Measurements from ENCODE around the gene RAB44.
"Not testable (repeated sequence)": the region's sequence is repeated elsewhere in the genome, so short reads cannot be mapped to it uniquely, and the experiment has no call there.

RAB44 gene, protein sequence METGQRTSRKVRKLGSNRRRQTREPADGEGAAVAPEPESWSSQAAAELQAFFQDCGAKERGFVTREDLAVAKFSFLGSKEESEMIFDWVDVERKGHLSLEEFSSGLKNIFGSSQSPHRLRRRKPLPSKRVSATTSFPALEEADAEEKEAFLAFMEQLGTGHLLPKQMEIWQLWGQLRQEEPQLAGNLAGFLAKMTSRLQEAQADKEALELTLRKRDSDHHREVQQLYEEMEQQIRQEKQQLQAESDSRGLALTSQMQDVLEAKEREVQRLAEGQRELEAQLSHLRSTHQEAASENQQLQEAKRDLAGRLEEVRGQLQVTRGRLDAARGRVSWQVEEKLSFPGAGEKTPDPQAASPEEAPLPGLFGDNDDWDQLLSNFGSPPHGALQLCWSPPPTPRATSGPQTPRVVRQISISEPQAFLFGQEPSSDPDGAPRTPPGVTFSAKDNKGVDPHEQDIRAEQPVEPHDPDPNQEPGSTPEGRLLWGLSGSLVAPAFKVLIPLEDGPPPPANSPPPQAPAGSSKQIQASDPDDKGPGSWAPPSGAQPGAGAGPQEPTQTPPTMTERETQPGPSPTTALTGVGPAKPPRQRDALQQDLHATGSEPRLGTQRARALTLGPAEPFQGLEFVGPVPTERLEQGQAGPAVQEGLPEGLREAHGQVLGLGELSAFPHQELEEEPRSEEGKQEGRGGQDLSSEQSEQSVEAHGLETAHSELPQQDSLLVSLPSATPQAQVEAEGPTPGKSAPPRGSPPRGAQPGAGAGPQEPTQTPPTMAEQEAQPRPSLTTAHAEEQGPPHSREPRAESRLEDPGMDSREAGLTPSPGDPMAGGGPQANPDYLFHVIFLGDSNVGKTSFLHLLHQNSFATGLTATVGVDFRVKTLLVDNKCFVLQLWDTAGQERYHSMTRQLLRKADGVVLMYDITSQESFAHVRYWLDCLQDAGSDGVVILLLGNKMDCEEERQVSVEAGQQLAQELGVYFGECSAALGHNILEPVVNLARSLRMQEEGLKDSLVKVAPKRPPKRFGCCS
- 0.09 to 0.36 reads per million in 2 experiments for total RNA-seq

DNA sequence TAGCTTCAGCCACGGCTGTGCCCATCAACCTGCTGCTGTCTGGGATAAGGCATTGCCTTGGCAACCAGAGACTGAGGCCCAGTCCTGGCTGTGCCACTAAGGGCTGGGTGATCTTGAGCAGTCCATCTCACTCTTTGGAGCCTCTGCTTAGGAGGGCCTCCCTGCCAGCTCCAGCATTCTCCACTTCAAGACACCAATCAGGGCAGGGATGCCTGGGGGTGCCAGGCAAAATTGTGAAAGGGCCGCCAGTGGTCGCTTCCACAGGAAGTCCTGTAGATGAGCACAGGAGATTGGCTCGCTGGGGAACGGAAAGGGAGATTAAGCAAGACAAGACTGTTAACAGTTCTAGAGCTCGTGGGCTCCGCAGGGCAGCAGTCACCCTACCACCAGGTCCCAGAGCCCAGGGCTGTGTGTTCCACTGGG is at the start of gene RAB44:
Gene RAB44, plus strand, starts transcription at position 346 of the 423 bp plus-strand sequence. CDS start 6,410 bp downstream, outside the sequence.
- DNase-seq (ENCODE audit: low read depth): no peak

DNA sequence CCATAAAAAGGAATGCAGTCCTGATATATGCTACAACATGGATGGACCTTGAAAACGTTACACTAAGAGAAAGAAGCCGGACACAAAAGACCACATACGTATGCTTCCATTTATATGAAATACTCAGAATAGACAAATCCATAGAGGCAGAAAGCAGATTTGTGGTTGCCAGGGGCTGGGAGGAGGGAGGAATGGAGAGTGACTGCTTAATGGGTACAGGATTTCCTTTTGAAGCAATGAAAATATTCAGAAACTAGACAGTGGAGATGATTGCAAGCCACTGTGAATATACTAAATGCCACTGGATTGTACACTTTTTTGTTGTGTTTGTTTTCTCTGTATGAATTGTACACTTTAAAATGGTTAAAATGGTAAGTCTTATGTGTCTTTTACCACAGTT is 48.5 kb upstream of the RAB44 start:
- no peak for DNase-seq (ENCODE audit: low read depth)

DNA sequence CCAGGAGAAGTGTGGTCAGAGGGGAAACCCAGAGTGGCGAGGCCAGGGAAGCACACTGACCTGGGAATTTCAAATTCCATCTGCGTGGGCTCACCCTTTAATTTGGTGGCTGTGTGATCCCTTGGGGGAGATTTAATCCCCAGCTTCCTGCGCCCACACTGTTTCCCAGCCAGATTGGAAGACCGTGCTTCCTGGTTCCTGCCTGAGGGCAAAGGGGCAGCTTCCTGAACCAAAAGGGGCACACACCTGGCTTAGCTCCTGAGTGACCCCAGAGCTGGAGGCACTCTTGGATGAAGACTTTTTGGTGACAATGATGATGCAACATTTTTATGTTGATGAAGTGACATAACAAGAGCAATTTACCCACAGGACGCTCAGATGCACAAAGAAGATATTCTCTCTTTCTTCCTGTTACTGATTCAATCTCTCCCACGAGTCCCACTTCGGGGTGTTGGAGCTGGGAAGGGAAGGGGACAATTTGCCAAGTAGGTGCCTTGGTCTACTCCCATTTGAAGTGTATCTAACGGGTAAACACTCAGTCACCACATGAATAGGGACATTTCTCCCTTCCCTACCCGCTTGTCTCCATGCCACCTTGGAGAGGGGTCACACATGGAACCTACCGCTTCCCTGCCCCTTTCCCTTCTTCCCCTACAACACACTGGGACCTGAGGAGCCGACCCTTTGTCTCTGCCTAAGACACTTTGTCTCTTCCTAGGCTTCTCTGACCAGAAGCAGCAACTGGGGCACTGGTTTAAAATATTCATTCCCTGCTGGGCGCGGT is 47.7 kb upstream of the RAB44 start:
- DNase-seq (ENCODE audit: low read depth): no peak

DNA sequence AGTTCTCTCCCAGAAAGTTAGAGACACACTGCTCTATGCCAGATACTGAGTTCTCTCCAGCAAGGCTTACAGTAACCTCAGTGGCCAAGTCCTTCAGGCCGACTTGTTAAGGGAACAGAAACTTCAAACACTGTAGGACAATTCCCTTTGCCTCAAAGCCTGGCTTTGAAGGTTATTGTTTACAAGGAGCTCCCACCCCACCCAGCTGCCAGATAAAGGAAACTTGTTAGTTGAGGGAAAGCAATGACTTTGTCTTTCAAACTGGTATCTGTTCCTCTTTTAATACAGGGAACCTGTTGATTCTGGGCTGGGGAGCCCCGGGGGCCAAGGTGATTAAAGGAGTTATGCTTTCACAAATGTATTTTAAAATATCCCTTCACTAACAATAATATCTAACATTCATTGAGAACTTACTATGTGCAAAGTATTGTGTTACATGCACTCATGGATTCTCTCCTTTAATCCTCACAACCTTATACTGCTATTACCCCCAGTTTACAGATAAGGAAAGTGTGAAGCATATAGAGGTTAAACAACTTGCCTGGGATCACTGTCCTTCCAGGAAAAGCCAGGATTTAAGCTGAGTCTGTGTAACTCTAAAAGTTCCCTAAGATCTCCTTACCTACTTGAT is 46.7 kb upstream of the RAB44 start:
- DNase-seq (ENCODE audit: low read depth): no peak

DNA sequence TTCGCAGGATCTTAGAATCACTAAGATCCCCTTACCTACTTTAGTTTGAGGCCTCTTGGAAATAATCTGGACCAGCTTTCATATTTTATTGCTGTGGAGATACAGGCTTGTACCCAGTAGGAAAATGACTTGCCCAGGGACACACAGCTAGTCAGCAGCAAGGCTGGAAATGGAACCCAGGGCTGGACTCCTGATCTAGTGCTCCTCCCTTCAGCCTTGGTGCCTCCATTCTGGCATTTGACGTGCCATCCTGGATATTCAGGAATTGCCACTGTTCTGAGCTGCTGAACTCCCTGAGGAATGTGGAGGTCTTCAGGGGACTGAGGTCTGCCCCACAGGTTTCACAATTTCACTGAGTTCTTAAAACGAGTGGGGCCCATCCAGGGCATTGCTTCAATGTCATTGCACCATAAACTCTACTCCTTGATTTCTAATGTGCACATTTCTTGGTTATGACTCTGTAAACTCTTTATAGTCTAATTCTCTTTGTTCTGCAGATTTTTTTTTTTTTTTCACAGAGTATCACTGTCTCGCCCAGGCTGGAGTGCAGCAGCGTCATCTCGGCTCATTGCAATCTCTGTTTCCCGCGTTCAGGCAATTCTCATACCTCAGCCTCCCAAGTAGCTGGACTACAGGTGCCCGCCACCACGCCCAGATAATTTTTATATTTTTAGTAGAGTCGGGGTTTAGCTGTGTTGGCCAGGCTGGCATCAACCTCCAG is 45.8 kb upstream of the RAB44 start:
- DNase-seq (ENCODE audit: low read depth): no peak

DNA sequence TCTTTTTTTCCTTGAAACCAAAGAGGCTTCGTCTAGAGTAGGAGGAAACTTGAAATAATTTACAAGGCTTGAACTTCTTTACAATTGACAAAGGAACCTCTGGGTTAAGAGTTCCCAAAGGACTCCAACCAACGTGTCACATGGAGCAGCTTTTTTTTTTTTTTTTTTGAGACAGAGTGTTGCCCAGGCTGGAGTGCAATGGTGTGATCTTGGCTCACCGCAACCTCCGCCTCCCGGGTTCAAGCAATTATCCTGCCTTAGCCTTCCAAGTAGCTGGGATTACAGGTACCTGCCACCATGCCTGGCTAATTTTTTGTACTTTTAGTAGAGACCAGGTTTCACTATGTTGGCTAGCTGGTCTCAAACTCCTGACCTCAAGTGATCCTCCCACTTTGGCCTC is 43.2 kb upstream of the RAB44 start:
- DNase-seq (ENCODE audit: low read depth): not testable (repeated sequence)

DNA sequence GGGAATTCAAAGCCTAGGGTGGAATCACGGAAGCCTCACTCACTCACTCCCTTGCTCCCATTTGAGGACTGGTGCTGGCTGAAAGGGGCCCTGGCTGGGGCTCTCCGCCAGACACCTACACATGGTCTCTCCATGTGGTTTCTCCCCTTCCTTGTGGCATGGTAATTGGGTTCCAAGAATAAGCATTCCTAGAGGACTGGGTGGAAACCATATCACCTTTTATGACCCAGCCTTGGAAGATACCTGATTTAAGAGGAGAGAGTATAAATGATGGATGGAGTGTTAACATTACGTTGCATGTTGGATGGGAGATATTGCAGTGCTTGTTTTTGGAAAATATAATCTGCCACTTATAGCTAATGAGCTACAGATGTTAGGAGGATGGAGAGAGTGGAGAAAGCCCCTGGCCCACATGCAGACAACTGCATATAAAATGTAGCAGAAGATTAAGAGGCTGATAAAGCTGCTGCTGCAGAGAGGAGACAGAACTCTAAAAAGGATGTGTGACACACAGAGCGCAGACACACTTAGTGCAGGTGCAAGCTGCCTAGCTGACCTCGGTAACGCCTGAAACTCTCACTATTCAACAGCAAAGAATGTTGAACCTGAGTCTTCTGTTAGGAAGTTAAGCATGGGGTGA is 42.4 kb upstream of the RAB44 start:
- no peak for DNase-seq (ENCODE audit: low read depth)

DNA sequence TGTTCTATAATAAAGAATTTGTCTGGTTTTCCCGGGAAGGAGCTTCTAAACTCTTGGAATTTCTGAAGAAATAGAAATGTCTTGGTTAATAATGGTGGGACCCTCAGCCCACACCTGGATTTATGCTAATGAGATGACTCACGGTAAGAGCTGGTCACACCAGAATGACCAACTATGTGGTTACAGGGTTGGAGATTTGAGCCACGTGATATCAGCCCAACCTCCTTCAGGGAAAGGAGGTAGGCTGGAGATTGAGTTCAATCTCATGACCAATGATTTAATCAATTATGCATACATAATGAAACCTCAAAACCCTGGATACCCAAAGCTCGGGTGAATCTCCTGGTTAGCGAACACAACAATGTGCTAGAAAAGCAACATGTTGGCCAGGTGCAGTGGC is 41.2 kb upstream of the RAB44 start:
- DNase-seq (ENCODE audit: low read depth): no peak

DNA sequence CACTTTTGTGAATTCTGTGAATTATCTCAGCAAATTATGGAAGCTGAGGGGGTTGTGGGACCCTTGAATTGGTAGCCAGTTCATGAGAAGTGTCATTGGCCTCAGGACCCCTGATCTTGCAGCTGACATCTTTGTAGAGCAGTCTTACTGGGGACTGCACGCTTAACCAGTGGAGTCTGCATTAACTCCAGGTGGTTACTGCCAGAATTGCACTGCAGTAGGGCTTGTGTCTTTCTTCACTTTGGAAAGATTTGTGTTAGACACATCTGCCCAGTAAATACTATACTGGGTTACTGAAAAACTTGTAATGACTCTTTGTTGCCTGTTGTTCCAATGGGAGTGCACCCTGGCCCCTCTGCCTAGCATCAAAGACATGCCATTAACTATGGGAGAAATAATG is 40.4 kb upstream of the RAB44 start:
- no peak for DNase-seq (ENCODE audit: low read depth)

DNA sequence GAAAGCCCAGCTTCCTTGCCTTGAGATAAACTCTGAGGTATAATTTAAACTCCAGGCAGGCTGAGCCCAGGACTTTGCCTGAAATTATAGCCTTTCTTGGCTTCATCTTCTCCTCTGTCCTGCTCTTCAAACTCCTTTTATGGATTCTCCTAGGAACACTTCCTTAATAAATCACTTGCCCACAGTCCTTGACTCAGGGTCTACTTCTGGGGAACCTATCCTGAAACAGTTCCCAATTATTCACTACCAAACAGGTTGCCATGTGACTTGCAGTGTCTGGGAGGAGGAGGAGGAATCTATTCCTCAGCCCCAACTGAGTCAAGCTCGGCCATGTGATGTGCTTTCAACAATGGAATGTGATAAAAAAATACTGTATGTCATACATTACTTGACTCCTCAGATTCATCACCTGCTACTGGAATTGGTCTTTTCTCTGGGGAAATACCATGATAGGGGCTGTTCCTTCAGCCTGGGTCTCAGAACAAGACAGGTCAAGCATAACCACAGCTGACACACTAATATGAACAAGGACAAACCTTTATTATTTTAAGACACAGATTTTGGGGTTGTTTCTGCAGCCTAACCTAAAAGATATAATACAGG is 39.6 kb upstream of the RAB44 start:
- no peak for DNase-seq (ENCODE audit: low read depth)

DNA sequence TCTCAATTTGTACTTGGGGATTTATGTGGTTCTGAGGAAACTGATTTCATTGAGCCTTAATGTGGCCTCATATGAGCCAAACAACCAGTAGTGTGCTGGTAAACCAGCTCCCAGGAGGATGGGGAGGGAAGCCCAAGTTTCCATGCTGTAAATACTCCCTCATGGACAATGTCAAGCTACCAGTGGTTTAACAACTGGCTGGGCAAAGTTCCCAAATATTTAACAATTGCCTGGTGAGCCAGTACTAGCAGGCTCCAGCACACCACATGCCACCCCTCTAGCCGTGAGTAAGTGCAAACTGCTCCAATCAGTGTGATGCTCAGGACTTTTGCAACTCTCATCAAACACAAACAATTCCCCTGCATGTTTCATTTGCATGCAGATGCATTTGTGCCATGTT is 38.4 kb upstream of the RAB44 start:
- no peak for DNase-seq (ENCODE audit: low read depth)

DNA sequence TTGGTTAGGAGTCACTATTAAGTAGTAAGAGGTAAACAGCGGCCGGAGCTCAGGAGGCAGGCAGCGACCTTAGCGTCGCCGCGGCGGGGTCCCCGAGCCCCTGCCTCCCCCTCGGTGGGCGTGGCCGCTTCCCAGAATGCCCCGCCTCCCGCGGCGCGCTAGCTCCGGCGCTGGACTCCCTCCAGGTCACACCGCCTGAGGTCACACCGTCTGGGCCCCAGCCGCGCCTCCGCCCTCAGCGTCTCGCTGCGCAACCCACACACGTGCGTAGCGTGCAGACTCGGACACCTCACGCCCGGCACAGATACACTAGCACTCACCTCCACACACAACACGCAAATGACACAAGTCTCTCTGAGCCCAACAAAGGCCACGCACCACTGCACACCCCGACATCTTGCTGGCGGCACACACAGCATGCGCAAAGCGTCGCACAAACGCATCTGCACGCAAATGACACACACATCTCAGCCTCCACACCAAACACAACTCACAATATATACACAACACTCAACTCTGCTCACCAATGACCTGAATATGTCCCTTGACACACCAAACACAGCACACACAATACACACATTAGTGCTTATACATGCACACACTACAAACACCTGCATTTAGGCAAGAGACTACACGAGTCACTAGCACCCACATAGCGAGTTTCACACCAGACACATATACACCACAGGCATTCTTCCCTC is 36.7 kb upstream of the RAB44 start:
- no peak for DNase-seq (ENCODE audit: low read depth)

DNA sequence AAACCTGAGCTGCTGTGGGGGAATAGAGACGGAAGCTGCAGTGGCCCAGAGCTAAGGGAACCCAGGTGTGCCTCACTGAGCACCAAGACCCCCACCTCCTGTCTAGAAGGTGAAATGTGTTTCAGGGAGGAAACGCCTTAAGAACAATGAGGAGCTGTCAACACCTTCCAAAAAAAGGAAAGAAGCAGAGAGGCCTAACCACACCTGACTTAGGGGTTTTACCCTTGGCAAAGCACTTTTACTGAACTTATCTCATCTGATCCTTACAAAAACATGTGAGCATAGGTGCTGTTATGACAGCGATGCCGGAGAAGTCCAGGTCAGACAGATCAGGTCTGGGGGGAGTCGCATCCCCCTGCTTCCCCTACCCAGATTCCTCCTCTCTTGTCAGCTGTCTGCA is 35.2 kb upstream of the RAB44 start:
- DNase-seq (ENCODE audit: low read depth): no peak

DNA sequence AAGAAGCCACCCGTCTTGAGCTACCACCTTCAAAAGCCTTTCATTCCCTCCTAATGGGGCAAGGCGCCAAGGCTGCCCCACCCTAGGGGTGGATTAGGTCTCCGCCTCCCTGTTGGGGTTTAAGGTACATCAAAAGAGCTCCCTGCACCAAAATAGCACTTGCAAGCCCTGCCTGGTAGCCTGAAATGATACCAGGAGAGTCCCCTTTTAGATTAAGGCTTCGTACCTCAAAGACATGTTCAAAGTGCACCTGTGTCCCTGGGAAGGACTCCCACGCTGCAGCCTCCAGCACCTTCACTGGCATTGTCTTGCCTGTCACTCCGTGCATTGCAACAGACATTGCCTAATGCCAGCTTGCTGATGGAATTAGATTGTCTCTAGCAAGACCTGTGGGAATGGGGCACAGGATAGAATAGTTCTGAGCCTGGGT is 34.8 kb upstream of the RAB44 start:
- DNase-seq (ENCODE audit: low read depth): no peak

DNA sequence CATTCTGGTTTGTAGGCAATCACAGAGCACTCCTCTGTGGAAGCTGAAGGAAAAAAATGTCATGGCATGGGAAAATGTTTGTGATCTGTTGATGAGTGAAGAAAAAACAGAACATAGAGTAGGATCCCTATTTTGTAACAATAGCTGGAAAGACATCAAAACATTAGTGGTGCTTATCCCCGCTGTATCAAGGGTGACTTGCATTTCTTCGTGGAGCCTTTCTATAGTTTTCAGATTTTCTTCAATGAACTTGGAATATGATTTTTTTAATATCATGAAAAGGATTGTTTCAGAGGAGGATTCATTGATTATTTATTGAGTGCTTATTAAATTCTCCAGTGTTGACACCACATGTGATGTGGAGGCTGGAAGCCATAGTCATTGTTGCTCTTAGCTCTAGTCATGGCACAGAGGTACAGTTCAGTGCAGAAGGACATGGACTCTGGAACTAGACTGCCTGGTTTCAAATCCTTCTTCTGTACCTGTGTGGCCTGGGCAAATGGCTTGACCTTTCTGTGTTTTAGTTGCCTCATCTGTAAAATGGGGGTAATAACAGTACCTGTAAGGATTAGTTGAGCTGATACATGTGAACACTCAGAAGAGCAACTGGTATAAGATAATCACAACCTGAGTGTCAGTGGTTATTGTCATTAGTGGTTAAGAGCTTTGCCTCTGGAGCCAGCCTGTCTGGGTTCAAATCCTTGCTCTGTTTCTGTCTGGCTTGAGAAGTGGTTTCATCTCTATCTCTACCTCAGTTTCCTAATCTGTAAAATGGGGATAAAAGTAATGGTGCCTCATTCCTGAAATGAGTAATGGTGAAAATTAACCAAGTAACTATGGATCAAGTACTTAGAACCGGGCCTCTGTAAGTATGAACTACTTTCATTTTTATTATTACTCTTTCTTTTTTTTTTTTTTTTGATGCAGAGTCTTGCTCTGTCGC is 33.9 kb upstream of the RAB44 start:
- DNase-seq (ENCODE audit: low read depth): no peak

DNA sequence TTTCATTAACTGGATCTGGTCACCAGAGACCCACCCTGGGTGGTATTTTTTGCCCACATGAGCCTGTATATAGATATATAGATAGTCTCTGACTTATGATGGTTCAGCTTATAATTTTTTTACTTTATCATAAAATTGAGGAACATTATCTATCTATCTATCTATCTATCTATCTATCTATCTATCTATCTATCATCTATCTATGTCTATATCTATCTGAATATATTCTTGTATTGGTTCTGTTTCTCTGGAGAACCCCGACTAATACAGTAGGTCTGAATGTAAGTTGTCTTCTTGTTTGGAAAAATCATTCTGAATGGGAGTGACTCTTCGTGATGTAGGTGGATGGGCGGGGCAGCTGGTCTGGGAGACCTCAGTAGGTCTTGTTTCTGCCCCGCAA is 32.4 kb upstream of the RAB44 start:
- DNase-seq (ENCODE audit: low read depth): no peak

DNA sequence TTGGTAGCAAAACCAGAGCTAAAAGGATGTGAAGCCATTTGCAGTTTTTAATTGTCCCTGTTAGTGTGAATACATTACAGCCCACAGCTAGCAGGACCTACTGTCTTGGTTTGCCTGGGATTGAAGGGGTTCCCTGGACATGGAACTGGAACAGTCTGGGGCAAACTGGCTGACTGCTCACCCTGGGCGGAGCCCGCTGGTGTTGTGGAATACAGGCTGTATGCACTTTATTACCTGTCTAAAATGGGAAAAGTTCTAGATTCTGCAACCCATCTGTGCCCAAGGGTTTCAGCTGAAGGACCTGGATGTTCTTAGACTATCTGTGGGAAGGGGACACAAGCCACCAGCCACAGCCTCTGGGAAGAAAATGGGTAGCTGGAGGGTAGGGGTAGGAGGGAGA is 31.3 kb upstream of the RAB44 start:
- no peak for DNase-seq (ENCODE audit: low read depth)
